HPDE6-E6E7 (cell line): ENCODE data around the gene NTRK3.

Experiments used
- DNase-seq: peaks from one replicate; pipeline ENCODE4 v3.0.0; 2011; ENCODE audit warnings: missing footprints; ENCODE audit errors: extremely low spot score

The NTRK3 gene

GRCh38 chr15:88256279-88257230, at the start of gene NTRK3:
Gene NTRK3, minus strand, starts transcription at chr15:88256739. Its CDS starts 586 bp downstream, at chr15:88256153.
- no peak for DNase-seq

GRCh38 chr15:88303395-88303794, 46.9 kb upstream of the NTRK3 start:
- DNase-seq = no peak

GRCh38 chr15:88302373-88302772, 45.8 kb upstream of the NTRK3 start:
- DNase-seq = no peak

GRCh38 chr15:88301311-88301710, 44.8 kb upstream of the NTRK3 start:
- DNase-seq = no peak

GRCh38 chr15:88300861-88301260, 44.3 kb upstream of the NTRK3 start:
- DNase-seq = no peak

GRCh38 chr15:88300089-88300488, 43.5 kb upstream of the NTRK3 start:
- no peak for DNase-seq

GRCh38 chr15:88299497-88299896, 43.0 kb upstream of the NTRK3 start:
- no peak for DNase-seq

GRCh38 chr15:88288661-88289060, 32.1 kb upstream of the NTRK3 start:
- no peak for DNase-seq

GRCh38 chr15:88288206-88288605, 31.7 kb upstream of the NTRK3 start:
- no peak for DNase-seq

- no peak for DNase-seq
These were observed 27.9 kb upstream of the NTRK3 start for GRCh38 chr15:88284318-88284998.

- no peak for DNase-seq
These were observed 26.1 kb upstream of the NTRK3 start for GRCh38 chr15:88282614-88283013.

- no peak for DNase-seq
These were observed 20.4 kb upstream of the NTRK3 start for GRCh38 chr15:88276821-88277410.

- DNase-seq = no peak
These were observed 19.3 kb upstream of the NTRK3 start for GRCh38 chr15:88275804-88276203.

- DNase-seq = peak; percentile 43
These were observed 18.3 kb upstream of the NTRK3 start for GRCh38 chr15:88274553-88275460.

- DNase-seq = no peak
These were observed 15.9 kb upstream of the NTRK3 start for GRCh38 chr15:88272421-88272820.

GRCh38 chr15:88269356-88270062, 13.0 kb upstream of the NTRK3 start:
- no peak for DNase-seq

GRCh38 chr15:88267720-88268119, 11.2 kb upstream of the NTRK3 start:
- DNase-seq = no peak

GRCh38 chr15:88266170-88266569, 9.6 kb upstream of the NTRK3 start:
- no peak for DNase-seq

- DNase-seq = no peak
These were observed 8.1 kb upstream of the NTRK3 start for GRCh38 chr15:88264622-88265021.

GRCh38 chr15:88262064-88262463, 5.5 kb upstream of the NTRK3 start:
- no peak for DNase-seq
